ENCODE measurements around the gene GARNL3.

GARNL3 gene

DNA sequence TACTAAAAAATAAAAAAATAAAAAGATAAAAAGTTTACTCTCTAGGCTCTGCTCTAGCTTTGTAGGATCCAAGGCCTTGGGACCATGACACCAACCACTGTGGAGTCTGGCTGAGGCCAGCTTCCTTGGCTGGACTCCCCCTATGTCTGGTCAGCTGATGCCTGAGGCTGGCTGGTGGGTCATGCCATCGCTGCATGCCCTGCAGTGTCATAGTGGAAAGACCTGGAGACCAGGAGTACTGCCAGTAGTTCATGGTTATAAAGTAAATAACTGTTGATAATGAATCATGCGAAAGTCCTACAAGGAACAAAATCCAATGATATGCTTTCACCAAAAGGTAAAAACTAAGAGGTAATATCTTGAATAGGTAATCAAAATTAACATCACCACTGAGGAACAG is 43.2 kb downstream of the GARNL3 start:
- Histone ChIP-seq H3K27me3 (ENCODE audit: control insufficient read depth, insufficient read depth, low read length, poor library complexity, severe bottlenecking) (no peaks in the 10 kb centered on the region), H3K36me3 (ENCODE audit: control insufficient read depth, insufficient read depth, low read length) (no peaks in the 10 kb centered on the region), H3K4me3 (ENCODE audit: insufficient read depth, low read depth, low read length) (no peak overlapping the region), H3K9me3 (ENCODE audit: control insufficient read depth, low read length) (no peaks in the 10 kb centered on the region), H3K27ac (ENCODE audit: insufficient read depth, low read depth, low read length, poor library complexity, severe bottlenecking) (no peak overlapping the region), H3K4me1 (ENCODE audit: control insufficient read depth, insufficient read depth, low read length) (no peaks in the 10 kb centered on the region)
- WGBS, 2 experiments = 94 to 100% methylated on average over 1 to 2 of the region's 2 CpGs

DNA sequence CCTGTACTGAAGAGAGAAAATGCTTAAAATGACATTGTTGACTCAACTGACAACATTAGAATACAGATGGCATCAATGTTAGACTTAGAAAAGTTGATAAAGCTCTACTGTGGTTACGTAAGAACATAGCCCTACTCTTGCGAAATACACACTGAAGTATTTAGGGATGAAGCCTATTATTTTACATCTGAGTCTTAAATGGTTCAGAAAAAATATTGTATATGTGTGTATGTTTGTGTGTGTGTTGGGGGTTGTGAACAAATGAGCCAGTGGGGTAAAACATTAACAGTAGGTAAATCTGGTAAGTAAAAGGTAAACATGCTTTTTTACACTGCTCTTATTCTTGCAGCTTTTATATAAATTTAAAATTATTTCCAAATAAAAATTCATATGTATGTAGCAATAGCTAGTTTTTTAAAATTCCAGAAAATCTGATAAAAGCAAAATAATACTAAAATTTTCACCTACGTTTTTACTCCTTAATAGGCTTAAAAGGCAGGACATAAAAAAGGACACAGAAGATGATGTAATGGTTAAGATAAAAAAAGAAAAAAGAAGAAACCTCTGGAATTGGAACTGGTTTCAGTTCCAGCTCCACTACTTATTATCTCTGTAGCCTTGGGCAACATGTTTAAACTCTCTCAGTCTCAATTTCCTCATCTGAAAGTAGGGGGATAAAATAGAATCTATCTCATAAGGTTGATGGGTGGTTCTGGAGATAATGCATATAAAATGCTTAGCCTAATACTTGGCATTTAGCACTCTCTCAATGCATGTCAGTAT is 44.3 kb downstream of the GARNL3 start:
- no peak overlapping the region for H3K4me3 ChIP-seq (ENCODE audit: insufficient read depth, low read depth, low read length)
- no peak overlapping the region for H3K27ac ChIP-seq (ENCODE audit: insufficient read depth, low read depth, low read length, poor library complexity, severe bottlenecking)
- no peaks in the 10 kb centered on the region for H3K4me1 ChIP-seq (ENCODE audit: control insufficient read depth, insufficient read depth, low read length)
- H3K9me3 ChIP-seq (ENCODE audit: control insufficient read depth, low read length) = no peaks in the 10 kb centered on the region
- WGBS, 2 experiments = 96 to 100% methylated on average over 2 of the region's 3 CpGs
- H3K27me3 ChIP-seq (ENCODE audit: control insufficient read depth, insufficient read depth, low read length, poor library complexity, severe bottlenecking) = no peaks in the 10 kb centered on the region
- no peaks in the 10 kb centered on the region for H3K36me3 ChIP-seq (ENCODE audit: control insufficient read depth, insufficient read depth, low read length)

- 66 to 68% methylated on average over 4 of the region's 4 CpGs for WGBS, 2 experiments
- no peaks in the 10 kb centered on the region for H3K27me3 ChIP-seq (ENCODE audit: control insufficient read depth, insufficient read depth, low read length, poor library complexity, severe bottlenecking)
- H3K9me3 ChIP-seq (ENCODE audit: control insufficient read depth, low read length) = no peaks in the 10 kb centered on the region
- no peaks in the 10 kb centered on the region for H3K36me3 ChIP-seq (ENCODE audit: control insufficient read depth, insufficient read depth, low read length)
- no peaks in the 10 kb centered on the region for H3K4me1 ChIP-seq (ENCODE audit: control insufficient read depth, insufficient read depth, low read length)
- H3K27ac ChIP-seq (ENCODE audit: insufficient read depth, low read depth, low read length, poor library complexity, severe bottlenecking) = no peak overlapping the region
- no peak overlapping the region for H3K4me3 ChIP-seq (ENCODE audit: insufficient read depth, low read depth, low read length)
These were observed 45.1 kb downstream of the GARNL3 start for GRCh38 chr9:127309715-127310114.

DNA sequence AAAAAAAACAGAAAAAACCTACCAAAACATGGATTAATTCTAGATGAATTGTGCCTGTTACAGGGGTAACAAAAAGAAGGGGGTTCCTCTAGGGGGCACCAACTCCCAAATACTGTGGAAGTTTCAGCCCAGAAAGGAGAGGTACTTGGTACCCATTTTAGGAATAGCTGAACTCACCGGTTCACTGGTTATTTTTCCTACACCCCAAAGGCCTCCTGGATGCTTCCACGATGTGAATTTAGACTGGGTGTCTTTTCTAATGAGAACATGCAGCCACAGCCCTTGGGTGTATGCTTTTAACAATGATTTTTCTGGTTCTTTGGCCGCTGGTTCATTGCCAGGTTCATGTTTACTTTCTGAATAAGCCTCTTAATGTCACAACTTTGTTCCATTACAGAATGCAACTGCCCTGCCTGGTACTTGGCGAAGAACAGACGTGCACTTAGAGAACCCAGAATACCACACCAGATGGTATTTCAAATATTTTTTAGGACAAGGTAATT is 46.7 kb downstream of the GARNL3 start:
- 89 to 90% methylated on average over 5 of the region's 5 CpGs for WGBS, 2 experiments
- no peak overlapping the region for H3K4me3 ChIP-seq (ENCODE audit: insufficient read depth, low read depth, low read length)
- H3K36me3 ChIP-seq (ENCODE audit: control insufficient read depth, insufficient read depth, low read length) = no peaks in the 10 kb centered on the region
- no peaks in the 10 kb centered on the region for H3K27me3 ChIP-seq (ENCODE audit: control insufficient read depth, insufficient read depth, low read length, poor library complexity, severe bottlenecking)
- H3K27ac ChIP-seq (ENCODE audit: insufficient read depth, low read depth, low read length, poor library complexity, severe bottlenecking) = no peak overlapping the region
- no peaks in the 10 kb centered on the region for H3K9me3 ChIP-seq (ENCODE audit: control insufficient read depth, low read length)
- no peaks in the 10 kb centered on the region for H3K4me1 ChIP-seq (ENCODE audit: control insufficient read depth, insufficient read depth, low read length)

DNA sequence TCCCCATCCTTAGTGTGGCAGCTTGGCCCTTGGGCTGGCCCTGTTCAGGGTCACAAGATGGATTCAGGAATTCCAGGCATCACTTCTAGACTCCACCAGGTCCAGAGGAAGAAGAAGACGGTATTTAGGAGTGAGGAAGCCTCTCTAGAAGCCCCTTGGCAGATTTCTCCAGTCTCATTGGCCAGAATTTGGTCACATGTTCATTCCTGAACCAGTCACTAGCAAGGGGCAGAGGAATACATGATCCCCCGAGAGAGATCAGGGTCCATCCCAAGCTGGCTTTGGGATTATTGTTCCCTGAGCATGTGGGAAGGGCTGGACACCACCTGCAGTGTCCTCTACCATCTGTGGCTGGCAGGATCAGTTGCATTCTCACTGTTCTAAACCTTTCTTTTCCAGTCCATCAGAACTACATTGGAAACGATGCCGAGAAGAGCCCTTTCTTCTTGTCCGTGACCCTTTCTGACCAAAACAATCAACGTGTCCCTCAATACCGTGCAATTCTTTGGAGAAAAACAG is 48.5 kb downstream of the GARNL3 start:
- Histone ChIP-seq H3K27me3 (ENCODE audit: control insufficient read depth, insufficient read depth, low read length, poor library complexity, severe bottlenecking) (no peaks in the 10 kb centered on the region), H3K4me1 (ENCODE audit: control insufficient read depth, insufficient read depth, low read length) (no peaks in the 10 kb centered on the region)
- WGBS, 2 experiments = 89 to 92% methylated on average over 7 of the region's 7 CpGs

DNA sequence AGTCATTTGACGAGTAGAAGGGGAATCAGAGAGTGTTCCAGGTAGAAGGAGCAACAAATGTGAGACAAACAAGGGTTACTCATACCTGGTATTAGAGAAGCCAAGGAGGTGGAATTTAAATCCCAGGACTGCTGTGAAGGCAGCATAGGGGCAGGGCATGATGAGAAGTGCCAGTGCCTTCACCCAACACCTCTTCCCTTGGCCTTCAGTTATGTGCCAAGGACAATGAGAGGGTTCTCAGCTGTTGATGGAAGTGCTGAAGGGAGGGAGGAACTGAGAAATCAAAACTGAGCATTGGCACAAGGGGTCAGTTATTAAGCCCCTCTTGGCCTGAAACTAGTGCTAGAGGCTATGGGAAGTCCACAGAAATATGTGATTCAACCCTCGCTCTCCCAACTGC is 50.3 kb downstream of the GARNL3 start:
- H3K9me3 ChIP-seq (ENCODE audit: control insufficient read depth, low read length) = no peaks in the 10 kb centered on the region
- no peaks in the 10 kb centered on the region for H3K27me3 ChIP-seq (ENCODE audit: control insufficient read depth, insufficient read depth, low read length, poor library complexity, severe bottlenecking)
- no peaks in the 10 kb centered on the region for H3K36me3 ChIP-seq (ENCODE audit: control insufficient read depth, insufficient read depth, low read length)
- no peak overlapping the region for H3K4me3 ChIP-seq (ENCODE audit: insufficient read depth, low read depth, low read length)
- 86 to 94% methylated on average over 2 of the region's 2 CpGs for WGBS, 2 experiments
- no peak overlapping the region for H3K27ac ChIP-seq (ENCODE audit: insufficient read depth, low read depth, low read length, poor library complexity, severe bottlenecking)
- no peaks in the 10 kb centered on the region for H3K4me1 ChIP-seq (ENCODE audit: control insufficient read depth, insufficient read depth, low read length)

More for the DNA sequence above, 48.5 kb downstream of the GARNL3 start:
- Histone ChIP-seq H3K9me3 (ENCODE audit: control insufficient read depth, low read length) (no peaks in the 10 kb centered on the region), H3K4me3 (ENCODE audit: insufficient read depth, low read depth, low read length) (no peak overlapping the region), H3K36me3 (ENCODE audit: control insufficient read depth, insufficient read depth, low read length) (no peaks in the 10 kb centered on the region), H3K27ac (ENCODE audit: insufficient read depth, low read depth, low read length, poor library complexity, severe bottlenecking) (no peak overlapping the region)

DNA sequence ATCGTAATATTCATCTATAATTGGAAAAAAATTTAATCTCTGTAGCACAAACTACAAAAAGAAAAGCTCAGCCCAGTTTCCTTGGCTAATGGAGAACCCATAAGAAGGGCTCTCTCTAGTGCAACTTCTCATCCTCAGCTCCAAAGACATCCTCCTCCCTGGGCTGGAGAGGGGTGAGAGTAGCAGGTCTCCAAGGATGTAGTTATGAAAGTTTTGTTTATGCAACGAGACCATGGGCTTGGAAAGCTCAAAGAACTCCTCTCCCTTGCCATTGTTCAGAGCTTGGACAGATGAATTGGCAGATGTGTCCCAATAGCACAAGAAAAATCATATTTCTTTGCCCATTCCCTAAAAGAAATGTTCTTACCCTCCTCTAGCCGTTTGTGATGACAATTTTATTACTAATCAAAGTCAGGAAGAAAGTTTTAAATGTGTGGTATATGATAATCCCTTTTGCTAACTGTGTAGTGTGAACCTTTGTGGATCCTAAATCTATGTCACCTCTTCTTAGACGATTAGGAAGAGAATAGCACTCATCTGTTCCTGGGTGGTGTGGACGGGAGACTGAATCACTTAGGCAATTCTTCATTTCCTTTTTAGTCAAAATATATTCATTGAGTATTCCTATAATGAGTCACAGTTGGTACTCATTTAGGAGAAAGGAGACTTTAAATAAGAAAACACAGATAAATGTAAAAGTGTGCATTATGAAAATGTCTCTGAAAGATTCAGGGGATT is 52.2 kb downstream of the GARNL3 start:
- H3K4me1 ChIP-seq (ENCODE audit: control insufficient read depth, insufficient read depth, low read length) = no peaks in the 10 kb centered on the region
- WGBS, 2 experiments = 86 to 88% methylated on average over 3 to 5 of the region's 5 CpGs

DNA sequence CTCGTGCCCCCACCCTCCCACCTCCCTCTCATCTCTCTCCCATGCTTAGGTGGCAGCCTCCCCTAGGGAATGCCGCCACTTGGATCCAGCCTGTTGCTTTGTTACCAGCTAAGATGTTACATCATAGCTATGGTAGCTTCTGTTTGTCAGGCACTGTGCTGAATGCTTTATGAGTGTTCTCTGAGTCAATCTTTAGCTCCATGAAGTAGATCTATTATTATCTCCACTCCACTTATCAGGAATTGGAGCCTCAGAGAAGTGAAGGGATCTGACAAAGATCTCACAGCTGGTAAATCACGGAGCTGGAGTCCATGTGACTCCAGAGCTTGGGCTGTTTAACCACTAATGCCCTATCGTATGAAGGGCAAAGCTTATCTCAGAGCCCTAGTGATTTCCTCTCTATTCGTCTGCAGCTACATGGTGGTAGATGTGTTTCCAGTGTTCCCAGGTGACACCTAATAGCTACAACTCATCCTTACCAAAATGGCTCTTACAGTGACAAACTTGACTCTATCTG is 54.1 kb downstream of the GARNL3 start:
- Histone ChIP-seq H3K27ac (ENCODE audit: insufficient read depth, low read depth, low read length, poor library complexity, severe bottlenecking) (no peak overlapping the region), H3K27me3 (ENCODE audit: control insufficient read depth, insufficient read depth, low read length, poor library complexity, severe bottlenecking) (no peaks in the 10 kb centered on the region), H3K4me3 (ENCODE audit: insufficient read depth, low read depth, low read length) (no peak overlapping the region), H3K36me3 (ENCODE audit: control insufficient read depth, insufficient read depth, low read length) (no peaks in the 10 kb centered on the region), H3K9me3 (ENCODE audit: control insufficient read depth, low read length) (no peaks in the 10 kb centered on the region), H3K4me1 (ENCODE audit: control insufficient read depth, insufficient read depth, low read length) (no peaks in the 10 kb centered on the region)
- WGBS, 2 experiments = 88 to 90% methylated on average over 5 of the region's 5 CpGs

More for the DNA sequence above, 52.2 kb downstream of the GARNL3 start:
- H3K36me3 ChIP-seq (ENCODE audit: control insufficient read depth, insufficient read depth, low read length) = no peaks in the 10 kb centered on the region
- H3K27me3 ChIP-seq (ENCODE audit: control insufficient read depth, insufficient read depth, low read length, poor library complexity, severe bottlenecking) = no peaks in the 10 kb centered on the region
- no peak overlapping the region for H3K27ac ChIP-seq (ENCODE audit: insufficient read depth, low read depth, low read length, poor library complexity, severe bottlenecking)
- H3K9me3 ChIP-seq (ENCODE audit: control insufficient read depth, low read length) = no peaks in the 10 kb centered on the region
- no peak overlapping the region for H3K4me3 ChIP-seq (ENCODE audit: insufficient read depth, low read depth, low read length)

- Histone ChIP-seq H3K9me3 (ENCODE audit: control insufficient read depth, low read length) (no peaks in the 10 kb centered on the region), H3K27me3 (ENCODE audit: control insufficient read depth, insufficient read depth, low read length, poor library complexity, severe bottlenecking) (no peaks in the 10 kb centered on the region)
- 85 to 95% methylated on average over 1 to 2 of the region's 2 CpGs for WGBS, 2 experiments
These were observed 55.0 kb downstream of the GARNL3 start for GRCh38 chr9:127319366-127320114.

GRCh38 chr9:127320115-127320378 is 55.5 kb downstream of the GARNL3 start:
- Histone ChIP-seq H3K27ac (ENCODE audit: insufficient read depth, low read depth, low read length, poor library complexity, severe bottlenecking) (no peak overlapping the region), H3K4me1 (ENCODE audit: control insufficient read depth, insufficient read depth, low read length) (no peaks in the 10 kb centered on the region), H3K4me3 (ENCODE audit: insufficient read depth, low read depth, low read length) (no peak overlapping the region), H3K36me3 (ENCODE audit: control insufficient read depth, insufficient read depth, low read length) (no peaks in the 10 kb centered on the region), H3K27me3 (ENCODE audit: control insufficient read depth, insufficient read depth, low read length, poor library complexity, severe bottlenecking) (no peaks in the 10 kb centered on the region), H3K9me3 (ENCODE audit: control insufficient read depth, low read length) (no peaks in the 10 kb centered on the region)
- WGBS, 2 experiments = 60 to 100% methylated on average over 1 of the region's 2 CpGs

More at GRCh38 chr9:127319366-127320114, 55.0 kb downstream of the GARNL3 start:
- Histone ChIP-seq H3K4me3 (ENCODE audit: insufficient read depth, low read depth, low read length) (no peak overlapping the region), H3K4me1 (ENCODE audit: control insufficient read depth, insufficient read depth, low read length) (no peaks in the 10 kb centered on the region), H3K27ac (ENCODE audit: insufficient read depth, low read depth, low read length, poor library complexity, severe bottlenecking) (no peak overlapping the region), H3K36me3 (ENCODE audit: control insufficient read depth, insufficient read depth, low read length) (no peaks in the 10 kb centered on the region)
